A549 (cell line): ENCODE data around the gene ZNF664. TPM values are rescaled to one million over a fixed set of nuclear protein-coding genes. Genes with fewer than 3 reads are reported as not detected.

Source experiments
- ATAC-seq, 2 experiments: fragments of 200-7000 bp in 1 of 2; fragments of >200 bp in 1 of 2; cut with Nextera tagmentation in 1 of 2; cut with Tn5 transposase in 1 of 2; 3 replicates each; pipeline versions ENCODE4 v1.8.0 to v1.9.1; 2018 to 2020; ENCODE audit warnings: mild to moderate bottlenecking in 1 of 2, moderate library complexity in 1 of 2
- CTCF ChIA-PET: fragments of 300-600 bp; sonication (Branson Sonifier 250); formaldehyde crosslinking; extraction: SDS; loops from one replicate; lab custom pipeline; 2021; ENCODE audit warnings: antibody characterized with exemption, inconsistent platforms; lab: Yijun Ruan, JAX
- POLR2A ChIA-PET: fragments of 350-600 bp; formaldehyde crosslinking; extraction: SDS; loops from one replicate; lab custom pipeline; 2021; ENCODE audit warnings: antibody characterized with exemption, inconsistent platforms; lab: Yijun Ruan, JAX
- DNase-seq, 2 experiments: peaks; one replicate each; pipeline versions ENCODE4 v3.0.0 to v3.0.0-alpha.2; 2011 to 2016; ENCODE audit warnings: low read depth in 1 of 2, low spot score in 1 of 2
- FAIRE-seq: peaks from 2 replicates; lab custom pipeline; 2011; peaks lifted over from hg19 to GRCh38; lab: Jason Lieb, UNC
- H3K27ac ChIP-seq, 2 experiments: fragments of >200 bp; sonication (Bioruptor Twin); formaldehyde crosslinking; 3 replicates each; pipeline ENCODE4 v1.5.1; 2016 to 2017
- H3K4me1 ChIP-seq: fragments of >200 bp; sonication (Bioruptor Twin); formaldehyde crosslinking; 3 replicates; pipeline ENCODE4 v1.6.1; 2016
- H3K4me2 ChIP-seq: fragments of >200 bp; sonication (Bioruptor Twin); formaldehyde crosslinking; 3 replicates; pipeline ENCODE4 v1.6.1; 2016
- H3K4me3 ChIP-seq: fragments of >200 bp; sonication (Bioruptor Twin); formaldehyde crosslinking; 3 replicates; pipeline ENCODE4 v1.5.1; 2016
- H3K9me3 ChIP-seq: fragments of >200 bp; sonication (Bioruptor Twin); formaldehyde crosslinking; 3 replicates; pipeline ENCODE4 v1.6.1; 2016
- ATOH8 ChIP-seq: fragments of 250-450 bp; sonication (Bioruptor Pico); IDR thresholded peaks from 2 replicates; pipeline ENCODE4 v1.5.0; 2020; ENCODE audit warnings: low read depth, mild to moderate bottlenecking, moderate library complexity
- BHLHE40 ChIP-seq: IDR thresholded peaks from 2 replicates; pipeline ENCODE4 v1.6.1; 2012; ENCODE audit warnings: low read depth, low read length, inconsistent platforms
- CBX8 ChIP-seq: fragments of 200-600 bp; sonication (generic); IDR thresholded peaks from 2 replicates; pipeline ENCODE4 v1.6.1; 2016
- CHD2 ChIP-seq: fragments of 150-350 bp; IDR thresholded peaks from 2 replicates; pipeline ENCODE4 v1.6.1; 2014; ENCODE audit warnings: low read length; ENCODE audit not compliant: partially characterized antibody
- EHF ChIP-seq: fragments of 250-450 bp; sonication (Bioruptor Pico); IDR thresholded peaks from 2 replicates; pipeline ENCODE4 v1.5.0; 2020; ENCODE audit warnings: mild to moderate bottlenecking
- ESRRA ChIP-seq: fragments of 150-350 bp; IDR thresholded peaks from 2 replicates; pipeline ENCODE4 v1.6.1; 2014; ENCODE audit warnings: mild to moderate bottlenecking, low read length, borderline replicate concordance
- FOSB ChIP-seq: fragments of 250-450 bp; sonication (Bioruptor Pico); IDR thresholded peaks from 2 replicates; pipeline ENCODE4 v1.5.0; 2020; ENCODE audit warnings: mild to moderate bottlenecking, moderate library complexity
- FOXS1 ChIP-seq: fragments of 250-450 bp; sonication (Bioruptor Pico); IDR thresholded peaks from 2 replicates; pipeline ENCODE4 v1.5.0; 2020; ENCODE audit warnings: mild to moderate bottlenecking, moderate library complexity
- HDAC2 ChIP-seq: fragments of 200-600 bp; sonication (generic); IDR thresholded peaks from 2 replicates; pipeline ENCODE4 v1.6.1; 2016
- HEYL ChIP-seq: fragments of 250-450 bp; sonication (Bioruptor Pico); IDR thresholded peaks from 2 replicates; pipeline ENCODE4 v1.8.0; 2021; ENCODE audit warnings: mild to moderate bottlenecking, moderate library complexity
- HOXA7 ChIP-seq: fragments of 250-450 bp; sonication (Bioruptor Pico); IDR thresholded peaks from 2 replicates; pipeline ENCODE4 v1.5.0; 2020; ENCODE audit warnings: mild to moderate bottlenecking, moderate library complexity
- JUN ChIP-seq, 2 experiments: fragments of >200 bp; sonication (Bioruptor Twin); formaldehyde crosslinking; IDR thresholded peaks; 2 replicates in 1 of 2; 3 replicates in 1 of 2; pipeline ENCODE4 v1.6.1; 2016 to 2017
- MAX ChIP-seq: IDR thresholded peaks from 2 replicates; pipeline ENCODE4 v1.6.1; 2012
- MYC ChIP-seq: IDR thresholded peaks from 2 replicates; pipeline ENCODE4 v1.6.1; 2012; ENCODE audit warnings: mild to moderate bottlenecking, inconsistent platforms, low read length, improper control_type of control experiment, borderline replicate concordance
- NPAS2 ChIP-seq: fragments of 250-450 bp; sonication (Bioruptor Pico); IDR thresholded peaks from 2 replicates; pipeline ENCODE4 v1.8.0; 2022; ENCODE audit warnings: mild to moderate bottlenecking, moderate library complexity, borderline replicate concordance
- POLR2AphosphoS2 ChIP-seq: conservative IDR thresholded peaks from 2 replicates; pipeline ENCODE4 v1.6.1; 2012; ENCODE audit warnings: low read length, improper control_type of control experiment, inconsistent platforms
- RAD21 ChIP-seq, 2 experiments: fragments of >200 bp in 1 of 2; sonication (Bioruptor Twin) in 1 of 2; formaldehyde crosslinking in 1 of 2; IDR thresholded peaks in 1 of 2; conservative IDR thresholded peaks in 1 of 2; 2 replicates in 1 of 2; 3 replicates in 1 of 2; pipeline ENCODE4 v1.6.1; 2012 to 2018; ENCODE audit warnings: inconsistent platforms in 1 of 2
- RARB ChIP-seq: fragments of 250-450 bp; sonication (Bioruptor Pico); IDR thresholded peaks from 2 replicates; pipeline ENCODE4 v1.8.0; 2021; ENCODE audit warnings: mild to moderate bottlenecking, moderate library complexity
- RCOR1 ChIP-seq: fragments of 150-350 bp; IDR thresholded peaks from 2 replicates; pipeline ENCODE4 v1.6.1; 2014; ENCODE audit warnings: antibody characterized with exemption, low read length, low read depth
- RFX5 ChIP-seq: fragments of 450-650 bp; IDR thresholded peaks from 2 replicates; pipeline ENCODE4 v1.7.1; 2014; ENCODE audit warnings: antibody characterized with exemption, mild to moderate bottlenecking, moderate library complexity
- RNF2 ChIP-seq: fragments of 200-600 bp; sonication (generic); IDR thresholded peaks from 2 replicates; pipeline ENCODE4 v1.6.1; 2016; ENCODE audit warnings: low read depth, mild to moderate bottlenecking, antibody characterized with exemption, moderate library complexity, borderline replicate concordance
- TP53 ChIP-seq: fragments of 250-450 bp; sonication (Bioruptor Pico); IDR thresholded peaks from 2 replicates; pipeline ENCODE4 v1.5.0; 2021; ENCODE audit warnings: mild to moderate bottlenecking, moderate library complexity
- ZC3H11A ChIP-seq: fragments of 450-650 bp; IDR thresholded peaks from 2 replicates; pipeline ENCODE4 v1.6.1; 2014; ENCODE audit warnings: antibody characterized with exemption, mild to moderate bottlenecking
- ZFP36 ChIP-seq: fragments of 450-650 bp; IDR thresholded peaks from 2 replicates; pipeline ENCODE4 v1.6.1; 2014; ENCODE audit warnings: borderline replicate concordance; ENCODE audit not compliant: partially characterized antibody
- WGBS: methylation state at CpG from one replicate; pipeline ENCODE4 v1.1.6; 2017; ENCODE audit errors: missing lambda C conversion rate; 5-methylcytosine and 5-hydroxymethylcytosine counted together
- polyA plus RNA-seq, 4 experiments: library from polyadenylated mRNA; depleted of rRNA in 3 of 4; stranded (reverse); fragments of >200 nt; fragmentation: RNase III in 1 of 4; extraction: RNeasy Plus Mini Kit Qiagen cat#74134 plus additional on column Dnase treatment in 1 of 4; gene quantifications; 2 replicates in 3 of 4; 3 replicates in 1 of 4; pipeline ENCODE4 v1.2.3, GENCODE V29; 2011 to 2017
- TF ChIP-seq, protein P1 (sequence below): fragments of >200 bp; sonication (Bioruptor Twin); formaldehyde crosslinking; IDR thresholded peaks from 3 replicates; pipeline ENCODE4 v1.5.1; 2016
- TF ChIP-seq, protein P2 (sequence below): fragments of >200 bp; sonication (Bioruptor Twin); formaldehyde crosslinking; IDR thresholded peaks from 2 replicates; pipeline ENCODE4 v1.6.1; 2016
- TF ChIP-seq, protein P3 (sequence below): IDR thresholded peaks from 2 replicates; pipeline ENCODE4 v1.6.1; 2012; ENCODE audit warnings: low read depth, borderline replicate concordance
- TF ChIP-seq, protein P4 (sequence below): fragments of >200 bp; sonication (Bioruptor Twin); formaldehyde crosslinking; IDR thresholded peaks from 3 replicates; pipeline ENCODE4 v1.6.1; 2016

The ZNF664 gene
- polyA plus RNA-seq, 2 of the 4 experiments (the other 2 are of a cell fraction) = 88.3 to 112 TPM

- TF ChIP-seq CHD2 (no peak), HEYL (CRISPR knock-in tag) (no peak), RAD21 (conservative IDR thresholded peaks at IDR 0.05 in 1 of 2, IDR thresholded peaks at IDR 0.05 in 1 of 2) (no peak), RCOR1 (no peak), ZC3H11A (no peak)
- TF ChIP-seq, protein P1, sequence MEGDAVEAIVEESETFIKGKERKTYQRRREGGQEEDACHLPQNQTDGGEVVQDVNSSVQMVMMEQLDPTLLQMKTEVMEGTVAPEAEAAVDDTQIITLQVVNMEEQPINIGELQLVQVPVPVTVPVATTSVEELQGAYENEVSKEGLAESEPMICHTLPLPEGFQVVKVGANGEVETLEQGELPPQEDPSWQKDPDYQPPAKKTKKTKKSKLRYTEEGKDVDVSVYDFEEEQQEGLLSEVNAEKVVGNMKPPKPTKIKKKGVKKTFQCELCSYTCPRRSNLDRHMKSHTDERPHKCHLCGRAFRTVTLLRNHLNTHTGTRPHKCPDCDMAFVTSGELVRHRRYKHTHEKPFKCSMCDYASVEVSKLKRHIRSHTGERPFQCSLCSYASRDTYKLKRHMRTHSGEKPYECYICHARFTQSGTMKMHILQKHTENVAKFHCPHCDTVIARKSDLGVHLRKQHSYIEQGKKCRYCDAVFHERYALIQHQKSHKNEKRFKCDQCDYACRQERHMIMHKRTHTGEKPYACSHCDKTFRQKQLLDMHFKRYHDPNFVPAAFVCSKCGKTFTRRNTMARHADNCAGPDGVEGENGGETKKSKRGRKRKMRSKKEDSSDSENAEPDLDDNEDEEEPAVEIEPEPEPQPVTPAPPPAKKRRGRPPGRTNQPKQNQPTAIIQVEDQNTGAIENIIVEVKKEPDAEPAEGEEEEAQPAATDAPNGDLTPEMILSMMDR = no peak
- TF ChIP-seq, protein P2, sequence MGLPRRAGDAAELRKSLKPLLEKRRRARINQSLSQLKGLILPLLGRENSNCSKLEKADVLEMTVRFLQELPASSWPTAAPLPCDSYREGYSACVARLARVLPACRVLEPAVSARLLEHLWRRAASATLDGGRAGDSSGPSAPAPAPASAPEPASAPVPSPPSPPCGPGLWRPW = no peak
- TF ChIP-seq, protein P3, sequence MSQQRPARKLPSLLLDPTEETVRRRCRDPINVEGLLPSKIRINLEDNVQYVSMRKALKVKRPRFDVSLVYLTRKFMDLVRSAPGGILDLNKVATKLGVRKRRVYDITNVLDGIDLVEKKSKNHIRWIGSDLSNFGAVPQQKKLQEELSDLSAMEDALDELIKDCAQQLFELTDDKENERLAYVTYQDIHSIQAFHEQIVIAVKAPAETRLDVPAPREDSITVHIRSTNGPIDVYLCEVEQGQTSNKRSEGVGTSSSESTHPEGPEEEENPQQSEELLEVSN = no peak
- peaks cover 32% of the 10 kb centered on the region for H3K9me3 ChIP-seq
- CTCF ChIA-PET = interaction anchor here (2.4 to 3.0 kb wide), 2 partner anchors 8 to 14 kb away, joined by 9 to 18 read pairs; no protein-coding TSS in a partner anchor
- no peak overlapping the region for H3K4me3 ChIP-seq
- no peak overlapping the region for H3K27ac ChIP-seq
- ATAC-seq (no peak), DNase-seq (no peak), FAIRE-seq (no peak)
- H3K4me1 ChIP-seq = no peaks in the 10 kb centered on the region
- POLR2A ChIA-PET = no interaction called here
- 58% methylated on average over 5 of the region's 5 CpGs for WGBS
- no peak overlapping the region for H3K4me2 ChIP-seq
Observed at GRCh38 chr12:124045671-124046455, 72.8 kb downstream of the ZNF664 start.

- Histone ChIP-seq H3K4me2 (no peak overlapping the region), H3K4me3 (no peak overlapping the region), H3K27ac (no peak overlapping the region), H3K9me3 (peaks cover 32% of the 10 kb centered on the region), H3K4me1 (no peaks in the 10 kb centered on the region)
- FAIRE-seq (no peak), DNase-seq (no peak), ATAC-seq (no peak)
- ChIA-PET POLR2A (no interaction called here), CTCF (interaction anchor here (2.3 to 2.4 kb wide), 2 partner anchors 9 to 14 kb away, joined by 8 to 9 read pairs; no protein-coding TSS in a partner anchor)
- TF ChIP-seq, protein P4, sequence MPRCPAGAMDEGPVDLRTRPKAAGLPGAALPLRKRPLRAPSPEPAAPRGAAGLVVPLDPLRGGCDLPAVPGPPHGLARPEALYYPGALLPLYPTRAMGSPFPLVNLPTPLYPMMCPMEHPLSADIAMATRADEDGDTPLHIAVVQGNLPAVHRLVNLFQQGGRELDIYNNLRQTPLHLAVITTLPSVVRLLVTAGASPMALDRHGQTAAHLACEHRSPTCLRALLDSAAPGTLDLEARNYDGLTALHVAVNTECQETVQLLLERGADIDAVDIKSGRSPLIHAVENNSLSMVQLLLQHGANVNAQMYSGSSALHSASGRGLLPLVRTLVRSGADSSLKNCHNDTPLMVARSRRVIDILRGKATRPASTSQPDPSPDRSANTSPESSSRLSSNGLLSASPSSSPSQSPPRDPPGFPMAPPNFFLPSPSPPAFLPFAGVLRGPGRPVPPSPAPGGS = no peak
- TF ChIP-seq EHF (CRISPR knock-in tag) (no peak), HDAC2 (no peak), JUN (IDR thresholded peaks at IDR 0.05) (no peak), BHLHE40 (no peak), FOSB (no peak), TP53 (CRISPR knock-in tag) (no peak), NPAS2 (CRISPR knock-in tag) (no peak)
Observed at GRCh38 chr12:124046456-124046740, 73.4 kb downstream of the ZNF664 start.

- DNase-seq = no peak
- no peak overlapping the region for H3K27ac ChIP-seq
- no peaks in the 10 kb centered on the region for H3K4me1 ChIP-seq
- CTCF ChIA-PET = interaction anchor here (1.6 to 2.4 kb wide), 3 partner anchors 10 to 15 kb away, joined by 7 to 9 read pairs (median 8); no protein-coding TSS in a partner anchor
- ATAC-seq = no peak
- POLR2A ChIA-PET = no interaction called here
- no peak for FAIRE-seq
- no peak overlapping the region for H3K4me3 ChIP-seq
- WGBS = 28% methylated on average over 3 of the region's 3 CpGs
- H3K4me2 ChIP-seq = no peak overlapping the region
- peaks cover 32% of the 10 kb centered on the region for H3K9me3 ChIP-seq
- TF ChIP-seq RNF2 = no peak
- TF ChIP-seq MAX = no peak
- TF ChIP-seq HDAC2 = no peak
- TF ChIP-seq ESRRA = no peak
- TF ChIP-seq RAD21 (conservative IDR thresholded peaks at IDR 0.05 in 1 of 2, IDR thresholded peaks at IDR 0.05 in 1 of 2) = no peak
- no peak for TF ChIP-seq RFX5
- no peak for TF ChIP-seq HOXA7
- TF ChIP-seq POLR2AphosphoS2 = no peak
- TF ChIP-seq RARB (CRISPR knock-in tag) = no peak
- no peak for TF ChIP-seq MYC
- TF ChIP-seq ZFP36 = no peak
- no peak for TF ChIP-seq CBX8
- TF ChIP-seq ATOH8 = no peak
- TF ChIP-seq NPAS2 (CRISPR knock-in tag) = no peak
- no peak for TF ChIP-seq FOXS1 (CRISPR knock-in tag)
Observed at GRCh38 chr12:124047045-124047566, 74.1 kb downstream of the ZNF664 start.
